Activated gamma-delta T cell treated with anti-CD3 and anti-CD28 coated beads, Interleukin-2, amount 50 U/mL, for 16 hours (primary cell): ENCODE data around the gene ACSL4.
"Not testable (repeated sequence)": the region's sequence is repeated elsewhere in the genome, so short reads cannot be mapped to it uniquely, and the experiment has no call there.

Experiments
- DNase-seq: peaks from one replicate; pipeline ENCODE4 v3.0.0-alpha.2; 2020; ENCODE audit warnings: low read depth

Gene ACSL4

GRCh38 chrX:109728173-109728535 is 4.9 kb downstream of the ACSL4 start:
- no peak for DNase-seq

GRCh38 chrX:109724971-109725370 is 8.1 kb downstream of the ACSL4 start:
- DNase-seq = not testable (repeated sequence)

DNA sequence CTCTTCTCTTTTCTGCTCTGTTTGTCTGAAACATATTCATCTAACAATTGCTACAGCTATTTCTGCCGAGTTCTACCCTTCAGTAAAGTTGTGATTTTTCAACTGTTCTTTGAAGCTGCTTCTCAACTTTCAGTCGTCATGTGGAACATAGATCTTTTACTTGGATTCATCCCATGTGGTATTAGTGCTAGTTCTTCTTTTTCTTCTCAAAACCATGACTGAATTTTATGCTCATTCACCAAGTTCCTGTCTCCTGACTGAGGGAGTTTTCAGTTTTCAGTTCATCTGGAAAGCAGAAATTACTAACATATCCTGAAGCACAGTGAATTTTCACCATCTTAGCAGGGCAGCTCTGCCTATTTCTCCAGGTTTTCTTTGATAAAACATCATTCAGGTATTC is 12.1 kb downstream of the ACSL4 start:
- DNase-seq = no peak

DNA sequence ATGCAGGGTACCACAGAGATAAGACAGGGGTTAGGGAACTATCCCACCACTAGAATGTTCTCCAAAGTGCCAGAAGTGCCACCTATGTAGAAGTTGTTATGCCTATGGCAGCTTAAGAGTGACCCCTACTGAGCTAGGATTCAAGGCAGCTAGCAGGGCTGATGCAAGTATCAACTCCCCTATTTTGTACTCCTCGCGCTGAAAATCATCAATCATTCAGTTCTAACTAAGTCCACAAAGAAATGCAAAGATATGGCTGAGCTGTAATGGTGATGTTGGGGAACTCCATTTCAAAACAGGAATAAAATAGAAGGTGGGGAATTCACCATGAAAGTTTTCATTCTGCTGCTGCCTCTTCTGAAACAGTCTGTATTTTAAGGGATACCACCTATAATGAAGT is 13.8 kb downstream of the ACSL4 start:
- no peak for DNase-seq

GRCh38 chrX:109716431-109717028 is 16.5 kb downstream of the ACSL4 start:
- no peak for DNase-seq

DNA sequence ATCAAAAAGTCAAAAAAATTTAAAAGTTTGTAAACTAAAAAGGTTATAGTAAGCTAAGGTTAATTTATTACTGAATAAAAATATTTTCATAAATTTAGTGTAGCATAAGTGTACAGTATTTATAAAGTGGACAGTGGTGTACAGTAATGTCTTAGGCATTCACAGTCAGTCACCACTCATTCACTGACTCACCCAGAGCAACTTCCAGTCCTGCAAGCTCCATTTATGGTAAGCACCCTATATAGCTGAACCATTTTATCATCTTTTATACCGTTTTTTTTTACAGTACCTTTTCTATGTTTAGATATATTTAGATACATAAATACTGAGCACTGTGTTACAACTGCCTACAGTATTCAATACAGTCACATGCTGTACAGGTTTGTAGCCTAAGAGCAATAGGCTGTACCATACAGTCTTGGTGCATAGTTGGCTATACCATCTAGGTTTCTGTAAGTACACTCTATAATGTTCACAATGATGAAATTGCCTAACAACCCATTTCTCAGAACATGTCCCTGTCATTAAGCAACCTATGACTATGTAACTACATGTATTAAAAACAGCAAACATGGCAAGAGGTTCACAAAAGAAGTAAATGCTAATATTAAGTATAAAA is 18.6 kb downstream of the ACSL4 start:
- DNase-seq = no peak

DNA sequence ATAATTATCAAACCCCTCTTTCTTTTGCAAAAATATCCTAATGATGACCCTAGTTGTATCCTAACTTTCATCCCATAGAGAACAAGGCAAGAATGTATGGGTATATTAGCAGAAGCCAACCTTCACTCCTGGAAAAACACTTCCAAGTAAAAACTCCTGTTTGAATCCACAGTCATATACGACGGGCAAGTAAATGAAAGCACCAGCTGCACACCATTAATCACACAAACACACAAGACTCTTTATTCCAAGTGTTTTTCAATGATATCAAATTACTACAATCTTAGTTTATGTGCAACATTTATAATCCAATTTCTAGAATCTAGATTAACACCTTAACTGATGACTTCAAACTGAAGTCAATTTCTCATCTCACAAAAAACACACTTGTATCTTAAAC is 22.9 kb downstream of the ACSL4 start:
- DNase-seq = no peak

GRCh38 chrX:109709129-109709631 is 23.9 kb downstream of the ACSL4 start:
- DNase-seq = no peak

DNA sequence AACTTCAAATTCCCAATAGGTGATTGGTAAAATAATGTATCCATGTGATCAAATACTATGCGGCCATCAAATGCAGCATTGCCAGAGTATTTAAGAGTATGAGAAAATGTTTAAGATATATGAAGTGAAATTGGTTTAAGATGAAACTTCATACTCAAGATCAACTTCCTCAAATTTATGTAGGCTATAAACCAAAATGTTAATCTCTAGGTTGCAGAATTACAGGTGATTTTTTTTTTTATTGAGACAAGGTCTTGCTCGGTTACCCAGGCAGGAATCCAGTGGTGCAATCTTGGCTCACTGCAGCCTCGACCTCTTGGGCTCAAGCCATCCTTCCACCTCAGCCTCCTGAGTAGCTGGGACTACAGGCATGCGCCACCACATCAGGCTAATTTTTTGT is 25.3 kb downstream of the ACSL4 start:
- no peak for DNase-seq

DNA sequence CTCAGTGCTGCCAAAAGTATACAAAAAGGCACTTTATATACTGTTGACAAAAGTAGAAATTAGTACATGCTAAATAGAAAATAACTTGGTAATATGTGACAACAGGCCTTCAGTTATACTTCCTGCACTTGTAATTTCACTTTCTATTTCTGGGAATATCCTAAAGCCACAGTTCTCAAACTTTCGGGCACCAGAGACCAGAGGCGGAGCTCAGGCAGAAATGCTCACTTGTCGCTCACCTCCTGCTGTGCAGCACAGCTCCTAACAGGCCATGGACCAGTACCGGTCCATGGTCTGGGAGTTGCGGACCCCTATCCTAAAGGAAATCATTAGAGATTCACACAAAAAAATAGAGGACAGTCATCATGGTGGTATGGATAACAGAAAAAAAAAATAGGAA is 25.7 kb downstream of the ACSL4 start:
- no peak for DNase-seq

GRCh38 chrX:109704563-109704962 is 28.5 kb downstream of the ACSL4 start:
- DNase-seq = no peak

GRCh38 chrX:109697855-109698254 is 35.2 kb downstream of the ACSL4 start:
- no peak for DNase-seq

DNA sequence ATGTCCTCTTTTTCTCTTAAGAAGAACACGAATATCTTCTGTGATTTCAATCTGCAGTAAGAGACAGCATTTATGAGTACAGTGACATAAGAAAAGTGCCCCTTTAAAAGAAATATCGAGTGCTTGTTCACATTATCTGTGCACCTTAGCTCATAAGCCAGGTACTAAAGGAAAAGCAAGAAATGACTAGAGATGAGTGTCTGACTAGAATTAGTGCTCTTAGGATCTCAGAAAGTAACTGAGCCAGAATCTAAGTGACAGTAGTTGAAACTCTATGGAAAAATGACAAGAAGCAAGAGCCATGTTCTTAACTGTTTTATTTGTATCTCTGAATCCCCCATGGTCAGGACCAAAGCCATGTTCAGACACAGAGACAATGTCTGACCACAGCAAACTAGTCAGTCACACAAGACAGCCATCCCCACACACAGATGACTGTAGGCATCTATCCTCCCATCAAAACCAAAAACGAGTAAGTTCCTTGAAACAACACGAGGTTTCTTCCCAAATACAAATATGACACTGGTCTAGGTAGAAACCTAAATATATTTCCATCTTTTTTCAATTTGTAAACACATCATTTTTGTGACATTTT is 36.8 kb downstream of the ACSL4 start:
- no peak for DNase-seq

- no peak for DNase-seq
Measured at GRCh38 chrX:109695637-109696036, 37.4 kb downstream of the ACSL4 start.

GRCh38 chrX:109691752-109692151 is 41.3 kb downstream of the ACSL4 start:
- DNase-seq = no peak

DNA sequence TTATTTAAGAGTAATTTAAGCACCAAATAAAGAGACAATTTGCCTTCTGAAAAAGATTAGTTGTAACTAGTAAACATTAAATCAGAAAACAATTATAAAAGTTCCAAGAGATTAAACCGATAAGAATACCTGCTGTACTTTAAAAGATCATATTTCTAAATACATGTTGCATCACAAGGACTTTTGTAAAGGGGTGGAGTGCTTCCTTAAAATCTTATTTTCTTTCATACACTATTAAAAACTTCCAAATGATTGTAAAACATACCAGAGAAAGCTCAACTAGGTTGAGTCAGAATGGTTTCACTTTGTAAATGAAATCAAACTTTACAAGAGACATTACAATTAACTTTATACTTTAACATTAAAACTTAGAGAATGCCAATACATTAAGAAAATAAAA is 41.8 kb downstream of the ACSL4 start:
- DNase-seq = no peak

DNA sequence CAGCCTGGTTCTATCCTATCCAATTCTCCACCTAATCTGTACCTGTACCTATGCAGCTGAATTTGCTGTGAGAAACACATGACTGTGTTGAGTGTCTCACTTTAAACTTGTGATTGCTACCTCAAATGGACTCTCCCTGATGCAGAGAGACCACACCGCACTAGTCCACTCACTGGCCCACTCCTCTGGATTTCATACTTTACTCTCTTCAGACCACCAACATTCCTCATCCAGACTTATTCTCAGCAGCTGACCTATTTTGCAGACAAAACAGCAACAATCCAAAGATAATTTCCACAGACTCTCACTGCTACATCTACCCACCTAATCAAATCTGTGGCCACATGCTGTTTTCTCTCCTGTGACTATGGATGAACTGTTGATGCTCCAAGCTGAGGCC is 45.2 kb downstream of the ACSL4 start:
- no peak for DNase-seq

GRCh38 chrX:109685656-109686078 is 47.4 kb downstream of the ACSL4 start:
- no peak for DNase-seq

- no peak for DNase-seq
Measured at GRCh38 chrX:109684136-109684535, 48.9 kb downstream of the ACSL4 start.

DNA sequence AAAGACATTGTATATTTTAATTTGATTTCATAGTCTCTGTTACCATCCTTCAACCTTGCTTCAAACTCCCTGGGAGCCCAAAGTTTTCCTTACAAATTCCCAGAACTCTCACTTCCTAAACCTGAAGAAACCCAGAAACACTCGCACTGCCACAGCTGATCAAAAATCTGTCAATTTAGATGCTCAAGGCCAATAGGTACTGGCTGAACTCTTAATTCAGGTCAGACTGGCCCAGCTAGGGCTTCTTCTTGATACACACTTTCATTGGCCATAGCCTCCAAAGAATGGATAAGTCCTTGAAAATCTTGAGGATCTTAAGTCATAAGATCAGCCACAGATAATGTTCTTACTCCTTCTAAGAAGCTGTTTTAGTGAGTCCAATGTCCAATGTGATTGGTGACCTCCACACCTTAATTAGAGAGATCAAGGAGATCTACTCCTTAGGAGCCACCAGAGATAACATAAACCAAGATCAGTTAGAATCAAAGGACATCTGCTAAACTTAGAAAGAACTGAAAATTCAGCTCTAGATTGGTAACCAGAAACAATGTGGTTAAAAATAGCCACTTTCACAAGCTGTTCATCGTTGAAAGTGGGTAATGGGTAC is 51.5 kb downstream of the ACSL4 start:
- DNase-seq = no peak

- DNase-seq = no peak
Measured at GRCh38 chrX:109679820-109680219, 53.2 kb downstream of the ACSL4 start.

GRCh38 chrX:109672239-109672638 is 60.8 kb downstream of the ACSL4 start:
- DNase-seq = no peak

- not testable (repeated sequence) for DNase-seq
Measured at GRCh38 chrX:109671170-109671569, 61.9 kb downstream of the ACSL4 start.
